K562 (cell line): ENCODE results near the gene NRP1. TPM values are rescaled to one million over a fixed set of nuclear protein-coding genes. Genes with fewer than 3 reads are reported as not detected.

Experiments used
- ATAC-seq: fragments of 200-7000 bp; cut with Tn5 transposase; 3 replicates; pipeline ENCODE4 v1.9.1; 2020; ENCODE audit warnings: moderate library complexity
- BruUV-seq: library from RNA; stranded (reverse); fragments of 400-500 nt; replicated peaks from 2 replicates; lab custom pipeline; 2021; lab: Mats Ljungman, UMichigan
- CTCF ChIA-PET: fragments of 300-600 bp; formaldehyde crosslinking; extraction: SDS; loops from one replicate; lab custom pipeline; 2021; ENCODE audit warnings: low intra/inter-chr PET ratio; lab: Yijun Ruan, JAX
- POLR2A ChIA-PET: fragments of 300-600, 350-650 bp; sonication (Branson Sonifier 250); formaldehyde crosslinking; extraction: SDS; loops from one replicate; lab custom pipeline; 2021; ENCODE audit warnings: antibody characterized with exemption, inconsistent platforms; lab: Yijun Ruan, JAX
- DNase-seq, 4 experiments: peaks; one replicate each; pipeline versions ENCODE4 v3.0.0 to v3.0.0-alpha.2; 2011 to 2018; ENCODE audit warnings: low spot score in 3 of 4, mixed read lengths in 3 of 4; ENCODE audit errors: extremely low read depth in 1 of 4
- FAIRE-seq: peaks from 2 replicates; lab custom pipeline; 2011; peaks lifted over from hg19 to GRCh38; lab: Jason Lieb, UNC
- H2AFZ ChIP-seq: 2 replicates; pipeline ENCODE4 v1.6.0; 2011; ENCODE audit warnings: low read depth, low read length, control low read depth, inconsistent platforms
- H3K27ac ChIP-seq: fragments of 200-600 bp; 3 replicates; pipeline ENCODE4 v1.8.0; 2011; ENCODE audit warnings: low read depth, mild to moderate bottlenecking, control low read depth, inconsistent platforms, low read length, moderate library complexity, mixed read lengths; ENCODE audit errors: extremely low read depth
- H3K27me3 ChIP-seq, 2 experiments: fragments of 300-600 bp in 1 of 2; 2 replicates in 1 of 2; 3 replicates in 1 of 2; pipeline versions ENCODE4 v1.6.0 to v1.8.0; 2011; ENCODE audit warnings: inconsistent platforms in 2 of 2, low read length in 2 of 2, mild to moderate bottlenecking in 1 of 2, mixed read lengths in 1 of 2, moderate library complexity in 1 of 2; ENCODE audit not compliant: control insufficient read depth in 2 of 2, insufficient read depth in 2 of 2
- H3K36me3 ChIP-seq: fragments of 300-600 bp; 3 replicates; pipeline ENCODE4 v1.8.0; 2011; ENCODE audit warnings: mild to moderate bottlenecking, low read length, inconsistent platforms; ENCODE audit not compliant: control insufficient read depth, insufficient read depth
- H3K4me1 ChIP-seq, 2 experiments: fragments of 200-600 bp in 1 of 2; replicated peaks in 1 of 2; 2 replicates in 1 of 2; 3 replicates in 1 of 2; pipeline versions ENCODE4 v1.5.1 to v1.8.0; 2011; ENCODE audit warnings: inconsistent platforms in 2 of 2, low read length in 2 of 2, mild to moderate bottlenecking in 1 of 2, mixed read lengths in 1 of 2, moderate library complexity in 1 of 2; ENCODE audit not compliant: control insufficient read depth in 2 of 2, insufficient read depth in 2 of 2
- H3K4me2 ChIP-seq: 2 replicates; pipeline ENCODE4 v1.6.1; 2011; ENCODE audit warnings: low read length, control low read depth, inconsistent platforms, mixed read lengths; ENCODE audit not compliant: insufficient read depth
- H3K4me3 ChIP-seq: fragments of 200-600 bp; sonication (generic), shearing (Covaris generic); 2 replicates; pipeline ENCODE4 v1.5.1; 2016; ENCODE audit warnings: control low read depth, inconsistent platforms
- H3K79me2 ChIP-seq: fragments of 200-600 bp; 3 replicates; pipeline ENCODE4 v1.8.0; 2011; ENCODE audit warnings: low read length, inconsistent platforms; ENCODE audit not compliant: control insufficient read depth, insufficient read depth
- H3K9ac ChIP-seq, 2 experiments: 2 replicates each; pipeline versions ENCODE4 v1.6.0 to v1.6.1; 2011; ENCODE audit warnings: low read depth in 2 of 2, low read length in 2 of 2, control low read depth in 1 of 2, inconsistent platforms in 1 of 2, mild to moderate bottlenecking in 1 of 2, mixed read lengths in 1 of 2; ENCODE audit not compliant: insufficient read depth in 1 of 2
- H3K9me1 ChIP-seq: one replicate; pipeline ENCODE4 v1.6.0; 2011; ENCODE audit warnings: inconsistent platforms, mild to moderate bottlenecking, low read length, moderate library complexity; ENCODE audit not compliant: control insufficient read depth, insufficient read depth
- H3K9me3 ChIP-seq: replicated peaks from 2 replicates; pipeline ENCODE4 v1.5.1; 2011; ENCODE audit warnings: low read depth, low read length, inconsistent platforms; ENCODE audit not compliant: control insufficient read depth, insufficient read depth
- H4K20me1 ChIP-seq: replicated peaks from 2 replicates; pipeline ENCODE4 v1.6.1; 2011; ENCODE audit warnings: low read length, inconsistent platforms, mixed read lengths; ENCODE audit not compliant: control insufficient read depth, insufficient read depth
- AFF4 ChIP-seq: sonication (generic); formaldehyde crosslinking; IDR thresholded peaks from 2 replicates; pipeline ENCODE4 v1.8.0; 2023; ENCODE audit warnings: mild to moderate bottlenecking, missing genetic modification reagents
- BRF1 ChIP-seq: IDR thresholded peaks from 3 replicates; pipeline ENCODE4 v1.6.1; 2011; ENCODE audit warnings: borderline replicate concordance, mild to moderate bottlenecking; ENCODE audit not compliant: insufficient read length; ENCODE audit errors: extremely low read depth
- BRF2 ChIP-seq: IDR thresholded peaks from 3 replicates; pipeline ENCODE4 v1.6.1; 2011; ENCODE audit warnings: borderline replicate concordance, mild to moderate bottlenecking; ENCODE audit not compliant: insufficient read length, insufficient read depth
- CHD2 ChIP-seq: IDR thresholded peaks from 2 replicates; pipeline ENCODE4 v1.6.1; 2011; ENCODE audit warnings: low read depth, low read length
- CHD4 ChIP-seq: fragments of 200-600 bp; sonication (generic); IDR thresholded peaks from 3 replicates; pipeline ENCODE4 v1.6.1; 2012; ENCODE audit warnings: low read depth, mild to moderate bottlenecking, mixed read lengths, low read length, inconsistent platforms; ENCODE audit not compliant: insufficient read depth, insufficient replicate concordance, poor library complexity, severe bottlenecking
- ELF1 ChIP-seq: fragments of 200-800 bp; sonication (Bioruptor generic); IDR thresholded peaks from 2 replicates; pipeline ENCODE4 v1.6.1; 2016; ENCODE audit warnings: missing genetic modification characterization, missing compliant biosample characterization
- ETV6 ChIP-seq, 3 experiments: fragments of 150-350 bp in 1 of 3; sonication (generic) in 1 of 3; formaldehyde crosslinking in 1 of 3; IDR thresholded peaks; 2 replicates each; pipeline versions ENCODE4 v1.6.1 to v1.8.0; 2014 to 2022; ENCODE audit warnings: borderline replicate concordance in 2 of 3, low read depth in 2 of 3, antibody characterized with exemption in 1 of 3, low read length in 1 of 3, mild to moderate bottlenecking in 1 of 3, missing genetic modification reagents in 1 of 3
- EWSR1 ChIP-seq: fragments of 450-650 bp; IDR thresholded peaks from 2 replicates; pipeline ENCODE4 v1.6.1; 2018; ENCODE audit warnings: borderline replicate concordance, mild to moderate bottlenecking, low read depth, moderate library complexity; ENCODE audit not compliant: partially characterized antibody
- ID3 ChIP-seq, 2 experiments: fragments of 250-450 bp in 1 of 2; fragments of 450-650 bp in 1 of 2; sonication (Bioruptor Pico) in 1 of 2; IDR thresholded peaks; 2 replicates each; pipeline versions ENCODE4 v1.6.1 to v1.8.0; 2016 to 2021; ENCODE audit warnings: mild to moderate bottlenecking in 2 of 2, moderate library complexity in 2 of 2, missing compliant biosample characterization in 1 of 2, missing genetic modification characterization in 1 of 2
- KDM2B ChIP-seq: fragments of 250-450 bp; sonication (Bioruptor Pico); IDR thresholded peaks from 2 replicates; pipeline ENCODE4 v1.8.0; 2021; ENCODE audit warnings: mild to moderate bottlenecking, moderate library complexity
- PURB ChIP-seq: sonication (generic); formaldehyde crosslinking; IDR thresholded peaks from 2 replicates; pipeline ENCODE4 v1.9.0; 2021; ENCODE audit warnings: low read depth, mild to moderate bottlenecking, missing genetic modification reagents
- ZNF197 ChIP-seq: fragments of 200-800 bp; sonication (Bioruptor generic); IDR thresholded peaks from 2 replicates; pipeline ENCODE4 v1.6.1; 2016; ENCODE audit warnings: low read depth, missing genetic modification characterization, missing compliant biosample characterization
- ZNF707 ChIP-seq: fragments of 250-450 bp; sonication (Bioruptor Pico); conservative IDR thresholded peaks from 2 replicates; pipeline ENCODE4 v1.8.0; 2022; ENCODE audit warnings: inconsistent platforms, mild to moderate bottlenecking, moderate library complexity
- WGBS: fragments of 100-300 bp; shearing (Covaris generic); methylation state at CpG from one replicate; pipeline ENCODE4 v1.1.6; 2016; ENCODE audit warnings: low coverage, mixed read lengths; ENCODE audit not compliant: insufficient coverage; ENCODE audit errors: missing lambda C conversion rate; 5-methylcytosine and 5-hydroxymethylcytosine counted together
- in situ Hi-C: fragments of 300-500 bp; cut with MboI; formaldehyde crosslinking; loops from 4 replicates; pipeline ENCODE4 v1.15.0; 2018; ENCODE audit warnings: inconsistent platforms, mixed read lengths
- intact Hi-C: fragments of 100-400 bp; cut with micrococcal nuclease; formaldehyde crosslinking; loops from 2 replicates; pipeline ENCODE4 v1.14.2; 2022
- polyA plus RNA-seq, 8 experiments: library from polyadenylated mRNA; depleted of rRNA in 4 of 8; stranded (reverse) in 5 of 8; unstranded in 3 of 8; fragments of >200 nt; fragmentation: Nextera tagmentation in 2 of 8; fragmentation: Illumina TruSeq in 1 of 8; extraction: Ambion mirVana in 2 of 8; extraction: Trizol in 1 of 8; gene quantifications; 2 replicates each; pipeline versions ENCODE4 v1.2.1 to v1.2.3, GENCODE V29; 2011 to 2014; ENCODE audit warnings: inconsistent platforms in 1 of 8, missing spikeins in 1 of 8
- total RNA-seq, 7 experiments: library from RNA; depleted of rRNA in 6 of 7; stranded (reverse); fragments of >200 nt in 6 of 7; fragmentation: Illumina TruSeq in 2 of 7; extraction: Trizol in 2 of 7; gene quantifications; 2 replicates each; pipeline versions ENCODE4 v1.2.1 to v1.2.3, GENCODE V29; 2011 to 2021; ENCODE audit warnings: low replicate concordance in 1 of 7

NRP1 gene
- total and polyA plus RNA-seq, 9 of the 15 experiments (the other 6 are each of a cell fraction or from before 2014, with no cell fraction given): 0.01 to 0.38 (median 0.04) TPM; not detected in 5

GRCh38 chr10:33240258-33240657 is 94.2 kb downstream of the NRP1 start (continued):
- TF ChIP-seq BRF2 (no peak), ELF1 (tag) (no peak), BRF1 (no peak), PURB (no peak), CHD2 (no peak)

DNA sequence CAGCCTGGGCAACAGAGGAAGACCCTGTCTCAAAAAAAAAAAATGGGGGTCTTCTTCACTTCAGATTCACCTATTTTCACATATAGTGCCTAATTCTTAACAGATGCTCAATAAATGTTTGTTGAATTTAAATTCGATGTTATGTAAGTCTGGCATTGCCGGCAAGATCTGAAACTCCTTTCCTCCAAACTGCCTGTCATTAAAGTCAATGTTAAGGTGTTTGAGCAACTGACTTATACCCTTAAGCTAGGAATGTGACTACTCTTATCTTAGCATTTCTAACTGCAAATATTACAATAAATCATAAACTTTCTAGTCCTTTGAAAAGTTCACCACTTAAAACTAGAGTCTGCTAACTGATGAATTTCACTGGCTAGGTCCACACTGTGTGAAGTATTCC is 95.2 kb downstream of the NRP1 start:
- BruUV-seq: no TSS peak
- no peak overlapping the region for H3K9ac ChIP-seq
- H4K20me1 ChIP-seq: no peaks in the 10 kb centered on the region
- H2AFZ ChIP-seq: no peak overlapping the region
- peaks cover 0 to 2% of the 10 kb centered on the region in 2 experiments; a peak in 1 of 5 replicates for H3K27me3 ChIP-seq
- no peaks in the 10 kb centered on the region for H3K79me2 ChIP-seq
- H3K4me2 ChIP-seq: no peak overlapping the region
- ChIA-PET POLR2A (no interaction called here), CTCF (no interaction called here)
- in situ Hi-C loops (no loop called here), intact Hi-C loops (no loop called here)
- no peaks in the 10 kb centered on the region for H3K36me3 ChIP-seq
- ATAC-seq: no peak
- no peak for DNase-seq
- H3K4me3 ChIP-seq: no peak overlapping the region
- no peaks in the 10 kb centered on the region for H3K9me1 ChIP-seq
- WGBS: 5% methylated on average over 2 of the region's 2 CpGs
- H3K4me1 ChIP-seq: no peaks in the 10 kb centered on the region
- H3K9me3 ChIP-seq: no peaks in the 10 kb centered on the region
- no peak overlapping the region for H3K27ac ChIP-seq
- FAIRE-seq: no peak
- TF ChIP-seq CHD4: no peak
- TF ChIP-seq ZNF707 (CRISPR knock-in tag): no peak
- no peak for TF ChIP-seq ID3 (CRISPR knock-in tag; IDR thresholded peaks at IDR 0.05)
- TF ChIP-seq ID3 (tag; IDR thresholded peaks at IDR 0.05): no peak
- no peak for TF ChIP-seq KDM2B
- no peak for TF ChIP-seq AFF4
- TF ChIP-seq ZNF197 (CRISPR knock-in tag): no peak
- TF ChIP-seq EWSR1: no peak
- no peak for TF ChIP-seq ETV6 (IDR thresholded peaks at IDR 0.05; ENCODE audit: borderline replicate concordance in 1 of 2, low read depth in 2 of 2, low read length in 1 of 2)
- no peak for TF ChIP-seq ETV6 (CRISPR knock-in tag; IDR thresholded peaks at IDR 0.05; ENCODE audit: borderline replicate concordance)
